ENCODE results near the gene BLID.
A peak's percentile ranks its signal among the peaks of the same experiment; 100 is the strongest.

The BLID gene

GRCh38 chr11:122104341-122104740 lies 11.7 kb downstream of the BLID start:
- no peak for DNase-seq (ENCODE audit: low read depth)

GRCh38 chr11:122103726-122104125 lies 12.3 kb downstream of the BLID start:
- no peak for DNase-seq (ENCODE audit: low read depth)

GRCh38 chr11:122103321-122103720 lies 12.7 kb downstream of the BLID start:
- no peak for DNase-seq (ENCODE audit: low read depth)

- DNase-seq (ENCODE audit: low read depth) = no peak
Observed at GRCh38 chr11:122102426-122102825, 13.6 kb downstream of the BLID start.

- DNase-seq (ENCODE audit: low read depth) = peak; percentile 73
Observed at GRCh38 chr11:122101625-122102291, 14.3 kb downstream of the BLID start.

- DNase-seq (ENCODE audit: low read depth) = no peak
Observed at GRCh38 chr11:122100756-122101080, 15.3 kb downstream of the BLID start.

- no peak for DNase-seq (ENCODE audit: low read depth)
Observed at GRCh38 chr11:122100037-122100755, 15.8 kb downstream of the BLID start.

- DNase-seq (ENCODE audit: low read depth) = no peak
Observed at GRCh38 chr11:122099374-122100036, 16.5 kb downstream of the BLID start.

GRCh38 chr11:122098261-122098980 lies 17.6 kb downstream of the BLID start:
- DNase-seq (ENCODE audit: low read depth) = no peak

GRCh38 chr11:122097419-122098001 lies 18.5 kb downstream of the BLID start:
- DNase-seq (ENCODE audit: low read depth) = no peak

- no peak for DNase-seq (ENCODE audit: low read depth)
Observed at GRCh38 chr11:122096272-122097112, 19.5 kb downstream of the BLID start.

GRCh38 chr11:122095681-122096262 lies 20.2 kb downstream of the BLID start:
- DNase-seq (ENCODE audit: low read depth) = no peak

GRCh38 chr11:122094836-122095235 lies 21.2 kb downstream of the BLID start:
- no peak for DNase-seq (ENCODE audit: low read depth)

GRCh38 chr11:122093731-122094275 lies 22.2 kb downstream of the BLID start:
- no peak for DNase-seq (ENCODE audit: low read depth)

- DNase-seq (ENCODE audit: low read depth) = no peak
Observed at GRCh38 chr11:122091835-122092234, 24.2 kb downstream of the BLID start.

- DNase-seq (ENCODE audit: low read depth) = no peak
Observed at GRCh38 chr11:122089111-122089510, 26.9 kb downstream of the BLID start.

- DNase-seq (ENCODE audit: low read depth) = no peak
Observed at GRCh38 chr11:122085712-122086111, 30.3 kb downstream of the BLID start.

- DNase-seq (ENCODE audit: low read depth) = peak; percentile 96
Observed at GRCh38 chr11:122085264-122085663, 30.8 kb downstream of the BLID start.

- DNase-seq (ENCODE audit: low read depth) = no peak
Observed at GRCh38 chr11:122082205-122082604, 33.8 kb downstream of the BLID start.

GRCh38 chr11:122081073-122081472 lies 34.9 kb downstream of the BLID start:
- DNase-seq (ENCODE audit: low read depth) = no peak

GRCh38 chr11:122077459-122077858 lies 38.6 kb downstream of the BLID start:
- DNase-seq (ENCODE audit: low read depth) = no peak
